Gastroesophageal sphincter (tissue), 4 donors: Measurements from ENCODE around the gene ACSF3. TPM values are rescaled to one million over a fixed set of nuclear protein-coding genes. Genes with fewer than 3 reads are reported as not detected.

ENCODE experiments used
- ATAC-seq: fragments of 150-250 bp; one replicate; pipeline ENCODE4 v1.9.1; 2016; ENCODE audit warnings: mild to moderate bottlenecking, moderate library complexity
- H3K27ac ChIP-seq, 4 donors: fragments of 200-600 bp; sonication (generic) in 3 of 4; 1 replicate in 3 of 4; 2 replicates in 1 of 4; pipeline ENCODE4 v1.5.1; 2016 to 2019
- H3K27me3 ChIP-seq: fragments of 200-600 bp; sonication (generic); one replicate; pipeline ENCODE4 v1.5.1; 2019
- H3K36me3 ChIP-seq, 2 donors: fragments of 200-600 bp; sonication (generic); one replicate each; pipeline ENCODE4 v1.5.1; 2019; ENCODE audit warnings: control low read depth in 1 of 2
- H3K4me1 ChIP-seq, 3 donors: fragments of 200-600 bp; sonication (generic); 1 replicate in 2 of 3; 2 replicates in 1 of 3; pipeline ENCODE4 v1.5.1; 2016 to 2019; ENCODE audit warnings: control low read depth in 2 of 3
- H3K4me3 ChIP-seq, 2 donors: fragments of 200-600 bp; sonication (generic); one replicate each; pipeline ENCODE4 v1.5.1; 2019; ENCODE audit warnings: mild to moderate bottlenecking in 1 of 2, moderate library complexity in 1 of 2
- H3K9me3 ChIP-seq, 3 donors: fragments of 200-600 bp; sonication (generic); one replicate each; pipeline ENCODE4 v1.5.1; 2017 to 2019; ENCODE audit warnings: control low read depth in 2 of 3
- EP300 ChIP-seq: sonication (generic); formaldehyde crosslinking; IDR thresholded peaks from one replicate; pipeline ENCODE4 v1.6.1; 2017; ENCODE audit warnings: antibody characterized with exemption, mild to moderate bottlenecking
- POLR2A ChIP-seq, 2 donors: fragments of 450-650 bp; IDR thresholded peaks; one replicate each; pipeline ENCODE4 v1.6.1; 2017; ENCODE audit warnings: antibody characterized with exemption in 2 of 2, mild to moderate bottlenecking in 2 of 2, moderate library complexity in 1 of 2
- POLR2AphosphoS5 ChIP-seq: sonication (generic); formaldehyde crosslinking; IDR thresholded peaks from one replicate; pipeline ENCODE4 v1.6.1; 2017; ENCODE audit warnings: antibody characterized with exemption
- WGBS, 2 donors: methylation state at CpG; one replicate each; pipeline ENCODE4 v1.1.5; 2018; ENCODE audit warnings: low coverage in 1 of 2; 5-methylcytosine and 5-hydroxymethylcytosine counted together
- total RNA-seq, 4 donors: library from RNA; depleted of rRNA; stranded (reverse); fragments of >200 nt; gene quantifications; one replicate each; pipeline ENCODE4 v1.1.0, GENCODE V29; 2016
- TF ChIP-seq, protein P1 (sequence below), 4 experiments: fragments of 200-600 bp in 2 of 4; fragments of 450-650 bp in 2 of 4; sonication (generic) in 1 of 4; IDR thresholded peaks; one replicate each; pipeline ENCODE4 v1.5.1; 2017 to 2019; ENCODE audit warnings: antibody characterized with exemption in 4 of 4, mild to moderate bottlenecking in 2 of 4, moderate library complexity in 2 of 4

ACSF3 gene
- total RNA-seq, 4 donors from 2014 or later, result 14.5 to 33.8 (median 28.8) TPM

DNA sequence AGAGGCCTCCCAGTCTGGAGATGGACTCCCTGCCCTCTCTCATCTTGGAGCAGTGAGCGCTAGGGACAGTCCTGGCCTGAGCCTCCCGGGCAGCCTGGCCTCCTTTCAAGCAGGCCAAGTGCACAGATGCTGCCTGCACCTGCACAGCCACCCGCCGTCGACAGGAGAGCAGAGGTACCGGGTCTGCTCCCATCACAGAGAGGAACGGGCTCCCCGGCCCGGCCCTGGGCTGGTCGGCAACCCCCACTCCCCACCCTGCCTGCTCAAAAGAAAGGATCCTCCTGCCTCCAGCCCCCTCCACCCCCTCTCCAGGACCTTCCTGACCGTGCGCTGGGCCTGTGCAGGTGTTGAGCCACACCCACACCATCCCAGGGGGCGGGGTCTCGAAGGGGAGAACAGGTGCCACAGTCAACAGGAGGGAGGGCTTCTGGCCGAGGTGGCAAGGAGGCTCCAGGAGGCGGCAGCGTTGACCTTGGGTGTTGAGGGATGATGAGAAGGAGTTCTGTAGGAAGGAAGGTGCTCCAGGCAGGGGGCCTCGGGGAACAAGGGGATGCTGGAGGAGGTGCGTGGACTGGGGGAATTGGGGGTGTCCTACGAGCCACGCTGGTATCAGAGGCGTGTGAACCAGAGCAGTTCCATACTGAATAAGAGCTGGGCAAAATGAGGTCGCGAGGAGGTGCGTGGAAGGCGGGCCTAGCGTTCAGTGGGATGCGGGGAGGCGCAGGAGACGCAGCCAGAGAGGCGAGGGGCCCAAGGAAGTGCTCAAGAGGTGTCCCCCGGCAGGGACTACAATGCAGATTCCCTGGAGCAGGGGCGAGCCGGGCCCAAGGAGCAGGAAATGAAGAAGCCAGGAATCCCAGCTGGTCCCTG, 76.9 kb downstream of the ACSF3 start:
- 0 to 10% methylated on average over 6 to 11 of the region's 34 CpGs for WGBS, 2 donors
- Histone ChIP-seq H3K9me3 (no peaks in the 10 kb centered on the region), H3K27me3 (peaks cover 87% of the 10 kb centered on the region), H3K4me3 (peak overlapping the region in 1 of 2 donors; percentile 43), H3K36me3 (no peaks in the 10 kb centered on the region), H3K27ac (no peak overlapping the region), H3K4me1 (peaks cover 0 to 34% (median 21%) of the 10 kb centered on the region in 3 donors)
- no peak for ATAC-seq
- no peak for TF ChIP-seq POLR2A (IDR thresholded peaks at IDR 0.05)
- TF ChIP-seq, protein P1, sequence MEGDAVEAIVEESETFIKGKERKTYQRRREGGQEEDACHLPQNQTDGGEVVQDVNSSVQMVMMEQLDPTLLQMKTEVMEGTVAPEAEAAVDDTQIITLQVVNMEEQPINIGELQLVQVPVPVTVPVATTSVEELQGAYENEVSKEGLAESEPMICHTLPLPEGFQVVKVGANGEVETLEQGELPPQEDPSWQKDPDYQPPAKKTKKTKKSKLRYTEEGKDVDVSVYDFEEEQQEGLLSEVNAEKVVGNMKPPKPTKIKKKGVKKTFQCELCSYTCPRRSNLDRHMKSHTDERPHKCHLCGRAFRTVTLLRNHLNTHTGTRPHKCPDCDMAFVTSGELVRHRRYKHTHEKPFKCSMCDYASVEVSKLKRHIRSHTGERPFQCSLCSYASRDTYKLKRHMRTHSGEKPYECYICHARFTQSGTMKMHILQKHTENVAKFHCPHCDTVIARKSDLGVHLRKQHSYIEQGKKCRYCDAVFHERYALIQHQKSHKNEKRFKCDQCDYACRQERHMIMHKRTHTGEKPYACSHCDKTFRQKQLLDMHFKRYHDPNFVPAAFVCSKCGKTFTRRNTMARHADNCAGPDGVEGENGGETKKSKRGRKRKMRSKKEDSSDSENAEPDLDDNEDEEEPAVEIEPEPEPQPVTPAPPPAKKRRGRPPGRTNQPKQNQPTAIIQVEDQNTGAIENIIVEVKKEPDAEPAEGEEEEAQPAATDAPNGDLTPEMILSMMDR (IDR thresholded peaks at IDR 0.05), result no peak
- no peak for TF ChIP-seq EP300
- TF ChIP-seq POLR2AphosphoS5, result no peak

DNA sequence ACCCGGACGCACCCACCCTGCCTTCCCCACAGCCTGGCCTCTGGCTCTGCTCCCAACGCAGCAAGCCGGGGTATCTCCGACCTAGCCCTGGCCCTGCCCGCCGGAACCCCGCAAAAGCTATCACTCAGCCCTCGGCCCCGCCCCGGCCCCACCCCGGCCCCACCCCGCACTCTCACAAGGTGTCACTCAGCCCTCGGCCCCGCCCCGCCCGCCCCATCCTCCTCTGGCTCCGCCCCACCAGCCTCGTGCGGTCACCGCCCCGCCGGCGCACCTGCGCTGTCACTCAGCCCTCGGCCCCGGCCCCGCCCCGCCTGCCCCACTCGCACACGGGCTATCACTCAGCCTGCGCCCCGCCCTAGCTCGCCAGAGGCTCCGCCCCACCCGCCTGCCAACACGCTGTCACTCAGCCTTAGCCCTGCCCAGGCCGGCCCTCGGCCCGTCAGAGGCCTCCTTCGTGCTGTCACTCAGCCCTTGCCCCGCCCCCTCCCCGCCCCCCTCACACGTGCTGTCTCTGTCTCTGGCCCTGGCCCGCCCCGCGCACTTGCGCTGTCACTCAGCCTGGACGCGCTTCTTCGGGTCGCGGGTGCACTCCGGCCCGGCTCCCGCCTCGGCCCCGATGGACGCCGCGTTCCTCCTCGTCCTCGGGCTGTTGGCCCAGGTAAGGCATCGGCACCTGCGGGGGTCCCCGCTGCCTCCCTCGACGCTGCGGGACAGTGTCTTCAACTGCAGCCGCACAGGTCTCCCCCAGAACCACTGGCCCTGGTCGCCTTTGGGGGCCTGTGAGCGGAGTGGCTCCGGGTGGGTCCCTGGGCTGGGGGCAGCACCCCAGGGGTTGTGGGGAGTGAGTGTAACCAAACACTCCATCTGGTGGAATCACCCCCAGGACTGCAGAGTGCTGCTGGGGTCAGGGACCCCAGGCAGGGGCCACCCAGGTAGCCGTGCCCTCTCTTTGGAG, 77.8 kb downstream of the ACSF3 start, which contains the start of gene CDH15:
TSS of gene CDH15 (plus strand) at position 533 of the 955 bp plus-strand sequence. CDS start at position 617, 84 bp downstream.
- no peak within 1 kb of the TSS for H3K27ac ChIP-seq
- no peak for TF ChIP-seq EP300
- no peak for TF ChIP-seq POLR2A (IDR thresholded peaks at IDR 0.05)
- TF ChIP-seq, protein P1 (IDR thresholded peaks at IDR 0.05), result no peak
- no peak for TF ChIP-seq POLR2AphosphoS5
- WGBS, 2 donors, result no CpG with 5 or more reads among the region's 74 CpGs
- H3K4me1 ChIP-seq, result peaks cover 0 to 34% (median 21%) of the 10 kb centered on the region in 3 donors
- H3K4me3 ChIP-seq, result peak within 1 kb of the TSS in 1 of 2 donors; percentile 43
- ATAC-seq, result peak; percentile 89
- H3K36me3 ChIP-seq, result no peaks in the 10 kb centered on the region
- H3K27me3 ChIP-seq, result peaks cover 90% of the 10 kb centered on the region
- H3K9me3 ChIP-seq, result no peaks in the 10 kb centered on the region

DNA sequence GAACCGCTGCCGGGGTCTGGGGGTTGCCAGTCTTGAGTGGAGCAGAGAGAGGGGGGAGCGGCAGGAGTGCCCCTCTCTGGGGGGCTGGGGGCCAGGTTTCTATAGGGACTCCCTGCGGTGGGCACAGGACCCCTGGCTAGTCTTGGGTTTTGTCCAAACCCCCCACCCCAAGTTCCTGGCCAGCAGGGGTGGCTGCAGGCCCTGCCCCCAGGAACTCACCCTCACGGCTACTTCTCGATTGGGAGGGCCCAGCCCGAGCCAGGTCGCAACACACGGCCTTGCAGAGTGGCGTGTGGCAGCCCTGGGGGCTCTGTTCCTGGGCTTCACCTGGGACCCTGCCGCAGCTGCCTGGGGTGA, 78.5 kb downstream of the ACSF3 start:
- no CpG with 5 or more reads among the region's 11 CpGs for WGBS, 2 donors
- Histone ChIP-seq H3K36me3 (no peaks in the 10 kb centered on the region), H3K4me3 (no peak overlapping the region), H3K27ac (no peak overlapping the region), H3K27me3 (peaks cover 90% of the 10 kb centered on the region), H3K9me3 (no peaks in the 10 kb centered on the region), H3K4me1 (peaks cover 0 to 31% (median 20%) of the 10 kb centered on the region in 3 donors)
- no peak for ATAC-seq
- no peak for TF ChIP-seq POLR2AphosphoS5
- TF ChIP-seq, protein P1 (IDR thresholded peaks at IDR 0.05), result no peak
- no peak for TF ChIP-seq EP300
- no peak for TF ChIP-seq POLR2A (IDR thresholded peaks at IDR 0.05)

DNA sequence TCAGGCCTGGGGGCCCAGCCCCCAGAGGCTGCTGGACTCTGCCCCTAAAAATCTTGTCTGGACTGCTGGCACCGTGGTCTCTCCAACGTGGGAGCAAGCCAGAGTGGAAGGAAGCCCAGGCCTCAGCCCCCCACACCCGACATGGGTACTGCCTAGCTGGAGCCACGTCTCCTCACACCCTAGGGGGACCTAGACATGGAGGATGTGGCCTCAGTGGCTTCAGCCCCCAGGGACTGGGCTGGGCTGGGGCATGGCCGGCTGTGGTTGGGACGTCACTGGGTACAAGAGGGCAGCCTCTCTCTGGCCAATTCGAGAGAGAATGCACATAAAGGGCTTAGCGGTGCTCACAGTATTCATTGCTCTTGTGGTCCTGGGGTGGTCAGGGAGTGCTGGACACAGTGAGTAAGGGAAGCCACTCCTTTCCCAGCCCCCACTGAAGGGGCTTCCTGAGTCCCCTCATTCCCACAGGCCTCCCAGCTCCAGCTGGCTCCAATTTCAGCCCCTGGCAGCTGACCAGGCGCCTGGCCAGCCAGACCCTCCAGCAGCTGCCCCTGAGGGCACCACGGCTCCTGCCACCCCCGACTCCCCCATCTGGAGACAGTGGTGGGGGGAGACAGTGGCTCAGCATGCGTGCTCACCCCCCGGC, 79.0 kb downstream of the ACSF3 start:
- TF ChIP-seq EP300 (no peak), POLR2AphosphoS5 (no peak), POLR2A (IDR thresholded peaks at IDR 0.05) (no peak)
- TF ChIP-seq, protein P1 (IDR thresholded peaks at IDR 0.05), result no peak
- Histone ChIP-seq H3K4me3 (no peak overlapping the region), H3K27me3 (peaks cover 90% of the 10 kb centered on the region), H3K27ac (no peak overlapping the region), H3K4me1 (peaks cover 0 to 26% (median 15%) of the 10 kb centered on the region in 3 donors), H3K36me3 (no peaks in the 10 kb centered on the region), H3K9me3 (no peaks in the 10 kb centered on the region)
- 53% methylated on average over 2 of the region's 13 CpGs; no CpG with 5 or more reads in 1 of the 2 donors for WGBS, 2 donors
- no peak for ATAC-seq
